Astrocyte of the spinal cord (primary cell): Measurements from ENCODE around the gene RFX4.

Experiments used
- DNase-seq: peaks from one replicate; pipeline ENCODE4 v3.0.0; 2011; ENCODE audit warnings: low read depth, low spot score
- H3K4me3 ChIP-seq: 2 replicates; pipeline ENCODE4 v1.5.1; 2011; ENCODE audit warnings: low read depth, mild to moderate bottlenecking, low read length, moderate library complexity
- CTCF ChIP-seq: IDR thresholded peaks from 2 replicates; pipeline ENCODE4 v1.5.1; 2012; ENCODE audit warnings: low read depth, mild to moderate bottlenecking, low read length, inconsistent platforms
- in situ Hi-C: cut with HindIII; loops from 2 replicates; pipeline ENCODE4 v1.10.0; 2017; ENCODE audit warnings: low sequenced_read_pairs

RFX4 gene

GRCh38 chr12:106645074-106645421, 62.2 kb downstream of the RFX4 start:
- in situ Hi-C loops: no loop called here
- no peak overlapping the region for H3K4me3 ChIP-seq
- peak; percentile 28 for DNase-seq
- TF ChIP-seq CTCF: no peak

GRCh38 chr12:106645465-106646330, 62.9 kb downstream of the RFX4 start:
- no peak for TF ChIP-seq CTCF
- no peak overlapping the region for H3K4me3 ChIP-seq
- in situ Hi-C loops: no loop called here
- DNase-seq: no peak

- no peak for DNase-seq
- TF ChIP-seq CTCF: no peak
- in situ Hi-C loops: no loop called here
- H3K4me3 ChIP-seq: no peak overlapping the region
These were observed 63.7 kb downstream of the RFX4 start for GRCh38 chr12:106646472-106646871.

- no peak overlapping the region for H3K4me3 ChIP-seq
- DNase-seq: no peak
- in situ Hi-C loops: no loop called here
- no peak for TF ChIP-seq CTCF
These were observed 65.2 kb downstream of the RFX4 start for GRCh38 chr12:106647793-106648514.

GRCh38 chr12:106648736-106649135, 65.9 kb downstream of the RFX4 start:
- DNase-seq: no peak
- no peak for TF ChIP-seq CTCF
- in situ Hi-C loops: no loop called here
- no peak overlapping the region for H3K4me3 ChIP-seq

GRCh38 chr12:106651552-106651951, 68.7 kb downstream of the RFX4 start:
- TF ChIP-seq CTCF: no peak
- no peak overlapping the region for H3K4me3 ChIP-seq
- no peak for DNase-seq
- in situ Hi-C loops: no loop called here
